HG02623 (cell line): Measurements from ENCODE around the gene TNPO2.

Experiments
- ATAC-seq: cut with Tn5 transposase; IDR thresholded peaks from one replicate; pipeline ENCODE4 v1.9.1; 2021; ENCODE audit warnings: moderate library complexity; ENCODE audit not compliant: unreplicated experiment

Gene TNPO2

DNA sequence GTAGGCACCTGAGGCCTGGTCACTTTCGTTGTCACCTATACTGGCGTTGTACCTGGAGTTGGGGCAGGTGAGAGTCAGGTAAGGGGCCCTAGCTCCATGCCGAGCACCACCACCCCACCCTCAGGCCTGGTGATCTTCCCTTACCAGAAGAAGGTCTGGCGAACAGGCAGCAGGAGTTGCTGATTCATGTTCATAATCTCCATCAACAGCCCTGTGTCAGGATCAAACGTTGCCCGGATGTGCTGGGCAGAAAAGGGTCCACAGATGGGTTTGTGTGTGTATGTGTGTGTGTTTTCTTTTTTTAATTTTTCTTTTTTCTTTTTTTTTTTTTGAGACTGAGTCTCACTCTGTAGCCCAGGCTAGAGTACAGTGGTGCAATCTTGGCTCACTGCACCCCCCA lies 71.5 kb downstream of the TNPO2 start:
- ATAC-seq = no peak

DNA sequence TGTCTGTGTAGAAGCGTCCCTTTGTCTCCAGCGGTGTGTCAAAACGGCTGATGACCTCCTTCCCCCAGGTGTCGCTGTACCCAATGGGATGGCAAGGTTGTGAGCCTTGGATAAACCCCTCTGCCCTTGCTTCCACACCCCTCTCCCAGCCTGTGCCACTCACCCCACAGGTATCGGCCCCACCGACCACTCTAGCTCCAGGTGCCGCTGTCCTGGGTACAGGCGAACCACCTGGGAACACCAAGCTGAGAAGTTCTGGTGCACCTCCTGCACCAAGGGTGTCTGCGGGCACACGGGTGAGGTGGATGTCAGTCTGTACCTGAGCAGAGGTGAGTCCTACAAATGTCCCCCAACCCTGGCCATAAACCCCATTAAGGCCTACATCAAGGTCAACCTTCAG lies 73.8 kb downstream of the TNPO2 start:
- ATAC-seq = no peak
